B cell (primary cell): ENCODE results near the gene NUCB1.
"Not testable (repeated sequence)": the region's sequence is repeated elsewhere in the genome, so short reads cannot be mapped to it uniquely, and the experiment has no call there.

Experiments
- EZH2 ChIP-seq: IDR thresholded peaks from 2 replicates; pipeline ENCODE4 v1.6.1; 2012; ENCODE audit warnings: borderline replicate concordance, low read depth, mild to moderate bottlenecking, moderate library complexity, low read length; ENCODE audit not compliant: insufficient read depth, poor library complexity, severe bottlenecking
- TF ChIP-seq, protein P1 (sequence below): fragments of 200-600 bp; IDR thresholded peaks from one replicate; pipeline ENCODE4 v1.8.0; 2022; ENCODE audit warnings: antibody characterized with exemption, mild to moderate bottlenecking

DNA sequence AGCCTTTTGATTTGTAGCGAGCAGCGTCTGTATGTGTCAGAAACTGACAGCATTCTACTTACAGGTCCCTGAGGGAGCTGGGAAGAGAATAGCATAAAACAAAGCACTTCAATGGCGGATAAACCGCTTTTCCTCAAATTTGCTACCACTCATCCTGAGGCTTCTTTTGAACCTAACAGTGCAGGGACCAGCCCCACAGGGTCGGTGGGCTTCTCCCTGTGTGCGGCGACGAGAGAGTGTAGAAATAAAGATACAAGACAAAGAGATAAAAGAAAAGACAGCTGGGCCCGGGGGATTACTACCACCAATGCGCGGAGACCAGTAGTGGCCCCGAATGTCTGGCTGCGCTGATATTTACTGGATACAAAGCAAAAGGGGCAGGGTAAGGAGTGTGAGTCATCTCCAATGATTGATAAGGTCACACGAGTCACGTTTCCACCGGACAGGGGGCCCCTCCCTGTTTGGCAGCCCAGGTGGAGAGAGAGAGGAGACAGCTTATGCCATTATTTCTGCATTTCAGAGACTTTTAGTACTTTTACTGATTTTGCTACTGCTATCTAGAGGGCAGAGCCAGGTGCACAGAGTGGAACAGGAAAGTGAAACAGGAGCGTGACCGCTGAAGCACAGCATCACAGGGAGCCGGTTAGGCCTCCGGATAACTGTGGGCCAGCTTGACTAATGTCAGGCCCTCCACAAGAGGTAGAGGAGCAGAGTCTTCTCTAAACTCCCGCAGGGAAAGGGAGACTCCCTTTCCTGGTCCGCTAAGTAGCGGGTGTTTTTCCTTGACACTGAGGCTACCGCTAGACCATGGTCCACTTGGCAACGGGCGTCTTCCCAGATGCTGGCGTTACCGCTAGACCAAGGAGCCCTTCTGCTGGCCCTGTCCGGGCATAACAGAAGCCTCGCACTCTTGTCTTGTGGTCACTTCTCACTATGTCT, 23.8 kb upstream of the NUCB1 start:
- TF ChIP-seq, protein P1, sequence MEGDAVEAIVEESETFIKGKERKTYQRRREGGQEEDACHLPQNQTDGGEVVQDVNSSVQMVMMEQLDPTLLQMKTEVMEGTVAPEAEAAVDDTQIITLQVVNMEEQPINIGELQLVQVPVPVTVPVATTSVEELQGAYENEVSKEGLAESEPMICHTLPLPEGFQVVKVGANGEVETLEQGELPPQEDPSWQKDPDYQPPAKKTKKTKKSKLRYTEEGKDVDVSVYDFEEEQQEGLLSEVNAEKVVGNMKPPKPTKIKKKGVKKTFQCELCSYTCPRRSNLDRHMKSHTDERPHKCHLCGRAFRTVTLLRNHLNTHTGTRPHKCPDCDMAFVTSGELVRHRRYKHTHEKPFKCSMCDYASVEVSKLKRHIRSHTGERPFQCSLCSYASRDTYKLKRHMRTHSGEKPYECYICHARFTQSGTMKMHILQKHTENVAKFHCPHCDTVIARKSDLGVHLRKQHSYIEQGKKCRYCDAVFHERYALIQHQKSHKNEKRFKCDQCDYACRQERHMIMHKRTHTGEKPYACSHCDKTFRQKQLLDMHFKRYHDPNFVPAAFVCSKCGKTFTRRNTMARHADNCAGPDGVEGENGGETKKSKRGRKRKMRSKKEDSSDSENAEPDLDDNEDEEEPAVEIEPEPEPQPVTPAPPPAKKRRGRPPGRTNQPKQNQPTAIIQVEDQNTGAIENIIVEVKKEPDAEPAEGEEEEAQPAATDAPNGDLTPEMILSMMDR, result not testable (repeated sequence)
- TF ChIP-seq EZH2, result not testable (repeated sequence)
